GM18519 (cell line): ENCODE results near the gene ZNF678.

Source experiments
- ATAC-seq: cut with Tn5 transposase; IDR thresholded peaks from one replicate; pipeline ENCODE4 v1.9.1; 2021; ENCODE audit warnings: mild to moderate bottlenecking, moderate library complexity; ENCODE audit not compliant: unreplicated experiment, low FRiP score

ZNF678 gene

GRCh38 chr1:227563324-227564201, at the start of gene ZNF678:
TSS of gene ZNF678 (plus strand) at chr1:227563556. CDS start at chr1:227650992, 87,436 bp downstream.
- ATAC-seq: peak; percentile 94

- no peak for ATAC-seq
Measured at GRCh38 chr1:227518876-227519275, 44.5 kb upstream of the ZNF678 start.

GRCh38 chr1:227521782-227522181, 41.6 kb upstream of the ZNF678 start:
- ATAC-seq: no peak

- ATAC-seq: no peak
Measured at GRCh38 chr1:227526524-227526923, 36.8 kb upstream of the ZNF678 start.

GRCh38 chr1:227532019-227532619, 31.2 kb upstream of the ZNF678 start:
- no peak for ATAC-seq

- no peak for ATAC-seq
Measured at GRCh38 chr1:227540170-227541098, 22.9 kb upstream of the ZNF678 start.

- no peak for ATAC-seq
Measured at GRCh38 chr1:227541129-227541528, 22.2 kb upstream of the ZNF678 start.

GRCh38 chr1:227541796-227542152, 21.6 kb upstream of the ZNF678 start:
- ATAC-seq: no peak

- peak; percentile 95 for ATAC-seq
Measured at GRCh38 chr1:227542153-227543120, 20.9 kb upstream of the ZNF678 start.

GRCh38 chr1:227543283-227544066, 19.9 kb upstream of the ZNF678 start:
- no peak for ATAC-seq

- ATAC-seq: no peak
Measured at GRCh38 chr1:227544067-227545050, 19.0 kb upstream of the ZNF678 start.

- ATAC-seq: no peak
Measured at GRCh38 chr1:227545361-227545760, 18.0 kb upstream of the ZNF678 start.

- ATAC-seq: no peak
Measured at GRCh38 chr1:227546059-227546458, 17.3 kb upstream of the ZNF678 start.

- no peak for ATAC-seq
Measured at GRCh38 chr1:227546598-227547309, 16.6 kb upstream of the ZNF678 start.

- ATAC-seq: no peak
Measured at GRCh38 chr1:227547310-227548118, 15.8 kb upstream of the ZNF678 start.

- ATAC-seq: no peak
Measured at GRCh38 chr1:227548119-227548397, 15.3 kb upstream of the ZNF678 start.

GRCh38 chr1:227548448-227548847, 14.9 kb upstream of the ZNF678 start:
- ATAC-seq: no peak
